HEK293 (cell line): Measurements from ENCODE around the gene SPTLC3.

ENCODE experiments used
- CTCF ChIA-PET: fragments of 350-600 bp; formaldehyde crosslinking; extraction: SDS; loops from one replicate; lab custom pipeline; 2021; ENCODE audit warnings: antibody characterized with exemption; lab: Yijun Ruan, JAX
- POLR2A ChIA-PET: fragments of 300-600 bp; formaldehyde crosslinking; extraction: SDS; loops from one replicate; lab custom pipeline; 2020; ENCODE audit warnings: antibody characterized with exemption, inconsistent platforms; lab: Yijun Ruan, JAX
- H3K27ac ChIP-seq: fragments of 200-500 bp; sonication (Bioruptor generic); 2 replicates; pipeline ENCODE4 v1.5.1; 2014; ENCODE audit warnings: low read depth, low read length, control low read depth, inconsistent platforms; ENCODE audit errors: extremely low read depth
- H3K36me3 ChIP-seq, 2 experiments: fragments of 200-500 bp in 1 of 2; sonication (Bioruptor generic) in 1 of 2; 1 replicate in 1 of 2; 2 replicates in 1 of 2; pipeline ENCODE4 v1.5.1; 2014 to 2017; ENCODE audit warnings: inconsistent platforms in 2 of 2, low read length in 2 of 2; ENCODE audit not compliant: control insufficient read depth in 2 of 2, insufficient read depth in 1 of 2
- H3K4me1 ChIP-seq: fragments of 200-500 bp; sonication (Bioruptor generic); 2 replicates; pipeline ENCODE4 v1.5.1; 2014; ENCODE audit warnings: mild to moderate bottlenecking, low read length, inconsistent platforms; ENCODE audit not compliant: control insufficient read depth, insufficient read depth
- H3K4me3 ChIP-seq: 2 replicates; pipeline ENCODE4 v1.5.1; 2011; ENCODE audit warnings: low read depth, mild to moderate bottlenecking, control low read depth, low read length, moderate library complexity
- H3K9me3 ChIP-seq: fragments of 200-500 bp; sonication (Bioruptor generic); 2 replicates; pipeline ENCODE4 v1.5.1; 2014; ENCODE audit warnings: low read depth, low read length, inconsistent platforms; ENCODE audit not compliant: control insufficient read depth, insufficient read depth
- GLIS1 ChIP-seq: fragments of 450-650 bp; formaldehyde crosslinking; IDR thresholded peaks from 2 replicates; pipeline ENCODE4 v1.5.1; 2016; ENCODE audit warnings: missing biosample characterization, missing genetic modification characterization
- HOXA7 ChIP-seq: sonication (generic); formaldehyde crosslinking; IDR thresholded peaks from 2 replicates; pipeline ENCODE4 v1.8.1; 2022; ENCODE audit warnings: missing genetic modification reagents, borderline replicate concordance
- KLF9 ChIP-seq: fragments of 450-650 bp; formaldehyde crosslinking; IDR thresholded peaks from 2 replicates; pipeline ENCODE4 v1.5.1; 2016; ENCODE audit warnings: missing biosample characterization, missing genetic modification characterization, low read depth
- MEIS1 ChIP-seq: sonication (generic); formaldehyde crosslinking; IDR thresholded peaks from 2 replicates; pipeline ENCODE4 v1.8.1; 2022; ENCODE audit warnings: missing genetic modification reagents, mild to moderate bottlenecking, borderline replicate concordance
- ZBTB10 ChIP-seq: fragments of 450-650 bp; formaldehyde crosslinking; IDR thresholded peaks from 2 replicates; pipeline ENCODE4 v1.5.1; 2016; ENCODE audit warnings: missing biosample characterization, missing genetic modification characterization
- ZNF184 ChIP-seq: fragments of 450-650 bp; IDR thresholded peaks from 2 replicates; pipeline ENCODE4 v1.5.1; 2018; ENCODE audit warnings: missing biosample characterization, mild to moderate bottlenecking, missing genetic modification characterization
- ZNF24 ChIP-seq: fragments of 450-650 bp; formaldehyde crosslinking; IDR thresholded peaks from 2 replicates; pipeline ENCODE4 v1.5.1; 2016; ENCODE audit warnings: missing biosample characterization, missing genetic modification characterization
- ZNF26 ChIP-seq: fragments of 450-650 bp; formaldehyde crosslinking; IDR thresholded peaks from 2 replicates; pipeline ENCODE4 v1.5.1; 2016; ENCODE audit warnings: missing biosample characterization, missing genetic modification characterization
- ZNF324 ChIP-seq: fragments of 450-650 bp; formaldehyde crosslinking; IDR thresholded peaks from 2 replicates; pipeline ENCODE4 v1.5.1; 2016; ENCODE audit warnings: missing biosample characterization, missing genetic modification characterization
- ZNF391 ChIP-seq: fragments of 450-650 bp; formaldehyde crosslinking; IDR thresholded peaks from 2 replicates; pipeline ENCODE4 v1.5.1; 2016; ENCODE audit warnings: low read depth, missing biosample characterization, missing genetic modification characterization, borderline replicate concordance
- ZNF560 ChIP-seq: fragments of 450-650 bp; formaldehyde crosslinking; IDR thresholded peaks from 2 replicates; pipeline ENCODE4 v1.5.1; 2017; ENCODE audit warnings: missing biosample characterization, missing genetic modification characterization, borderline replicate concordance
- ZNF571 ChIP-seq: fragments of 450-650 bp; formaldehyde crosslinking; IDR thresholded peaks from 2 replicates; pipeline ENCODE4 v1.5.0; 2017; ENCODE audit warnings: missing biosample characterization, missing genetic modification characterization
- ZNF600 ChIP-seq: fragments of 450-650 bp; formaldehyde crosslinking; IDR thresholded peaks from 2 replicates; pipeline ENCODE4 v1.5.1; 2016; ENCODE audit warnings: missing biosample characterization, missing genetic modification characterization
- ZNF654 ChIP-seq: fragments of 450-650 bp; formaldehyde crosslinking; IDR thresholded peaks from 2 replicates; pipeline ENCODE4 v1.5.1; 2016; ENCODE audit warnings: low read depth, missing biosample characterization, missing genetic modification characterization
- ZNF658 ChIP-seq: fragments of 450-650 bp; formaldehyde crosslinking; IDR thresholded peaks from 2 replicates; pipeline ENCODE4; 2016; ENCODE audit warnings: missing biosample characterization, missing genetic modification characterization
- ZNF777 ChIP-seq: fragments of 450-650 bp; formaldehyde crosslinking; IDR thresholded peaks from 2 replicates; pipeline ENCODE4 v1.5.1; 2017; ENCODE audit warnings: missing biosample characterization, missing genetic modification characterization, borderline replicate concordance
- TF ChIP-seq, protein P1 (sequence below): fragments of 450-650 bp; formaldehyde crosslinking; IDR thresholded peaks from 2 replicates; pipeline ENCODE4; 2016; ENCODE audit warnings: missing biosample characterization, missing genetic modification characterization
- TF ChIP-seq, protein P2 (sequence below): fragments of 450-650 bp; formaldehyde crosslinking; IDR thresholded peaks from 2 replicates; pipeline ENCODE4 v1.5.1; 2016; ENCODE audit warnings: missing biosample characterization, missing genetic modification characterization
- TF ChIP-seq, protein P3 (sequence below): fragments of 450-650 bp; formaldehyde crosslinking; IDR thresholded peaks from 2 replicates; pipeline ENCODE4 v1.5.1; 2016; ENCODE audit warnings: missing biosample characterization, missing genetic modification characterization

SPTLC3 gene

DNA sequence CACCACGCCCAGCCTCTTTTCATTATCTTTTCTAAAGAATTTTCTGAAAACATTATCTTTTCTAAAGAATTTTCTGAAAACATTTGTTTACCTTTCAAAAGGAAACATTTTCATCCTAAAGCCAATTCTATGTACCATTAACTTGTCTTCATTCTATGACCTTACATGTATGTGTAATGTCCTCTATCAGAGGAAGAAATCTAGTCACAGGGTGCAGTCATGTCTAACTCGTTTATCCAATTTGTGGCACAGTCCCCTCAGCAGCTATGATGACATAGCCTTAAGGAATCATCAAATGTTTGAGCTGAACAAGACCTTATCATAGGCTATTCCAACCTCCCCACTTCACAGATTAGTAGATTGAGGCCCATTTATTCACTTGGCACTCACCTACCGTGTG lies 21.5 kb upstream of the SPTLC3 start (continued):
- no peak for TF ChIP-seq ZNF560 (tag by site-specific recombination)
- no peak for TF ChIP-seq ZNF600 (tag by site-specific recombination)
- TF ChIP-seq KLF9 (tag by site-specific recombination), result no peak
- no peak for TF ChIP-seq MEIS1

DNA sequence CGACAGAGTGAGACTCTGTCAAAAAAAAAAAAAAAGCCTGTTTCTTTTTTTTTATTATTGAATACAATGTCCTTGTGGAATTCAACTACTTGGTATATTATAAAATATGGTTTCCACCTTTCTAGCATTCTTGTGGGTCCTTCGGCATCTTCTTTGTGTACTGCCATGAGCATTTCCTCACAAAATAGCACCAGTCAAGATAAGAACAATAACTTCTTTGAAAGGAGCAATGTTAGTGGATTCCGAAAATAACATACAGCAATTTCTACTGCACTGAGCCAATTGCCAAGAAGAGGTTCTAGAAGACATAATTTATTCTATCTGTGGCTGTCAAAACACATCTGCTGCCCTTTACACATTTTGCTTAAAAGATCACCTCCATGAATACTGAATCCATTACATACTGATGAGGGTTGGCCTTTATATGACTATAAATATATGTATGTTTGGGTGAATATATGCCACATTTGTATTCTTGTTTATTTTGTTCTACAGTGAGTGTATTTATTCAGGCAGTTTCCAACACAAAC lies 19.1 kb upstream of the SPTLC3 start:
- H3K4me3 ChIP-seq, result no peak overlapping the region
- H3K9me3 ChIP-seq, result no peaks in the 10 kb centered on the region
- H3K4me1 ChIP-seq, result no peaks in the 10 kb centered on the region
- no peak overlapping the region for H3K27ac ChIP-seq
- no peaks in the 10 kb centered on the region for H3K36me3 ChIP-seq
- POLR2A ChIA-PET, result no interaction called here
- TF ChIP-seq, protein P1, sequence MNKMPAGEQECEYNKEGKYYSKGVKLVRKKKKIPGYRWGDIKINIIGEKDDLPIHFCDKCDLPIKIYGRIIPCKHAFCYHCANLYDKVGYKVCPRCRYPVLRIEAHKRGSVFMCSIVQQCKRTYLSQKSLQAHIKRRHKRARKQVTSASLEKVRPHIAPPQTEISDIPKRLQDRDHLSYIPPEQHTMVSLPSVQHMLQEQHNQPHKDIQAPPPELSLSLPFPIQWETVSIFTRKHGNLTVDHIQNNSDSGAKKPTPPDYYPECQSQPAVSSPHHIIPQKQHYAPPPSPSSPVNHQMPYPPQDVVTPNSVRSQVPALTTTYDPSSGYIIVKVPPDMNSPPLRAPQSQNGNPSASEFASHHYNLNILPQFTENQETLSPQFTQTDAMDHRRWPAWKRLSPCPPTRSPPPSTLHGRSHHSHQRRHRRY (tag by site-specific recombination), result no peak
- no peak for TF ChIP-seq HOXA7
- TF ChIP-seq, protein P2, sequence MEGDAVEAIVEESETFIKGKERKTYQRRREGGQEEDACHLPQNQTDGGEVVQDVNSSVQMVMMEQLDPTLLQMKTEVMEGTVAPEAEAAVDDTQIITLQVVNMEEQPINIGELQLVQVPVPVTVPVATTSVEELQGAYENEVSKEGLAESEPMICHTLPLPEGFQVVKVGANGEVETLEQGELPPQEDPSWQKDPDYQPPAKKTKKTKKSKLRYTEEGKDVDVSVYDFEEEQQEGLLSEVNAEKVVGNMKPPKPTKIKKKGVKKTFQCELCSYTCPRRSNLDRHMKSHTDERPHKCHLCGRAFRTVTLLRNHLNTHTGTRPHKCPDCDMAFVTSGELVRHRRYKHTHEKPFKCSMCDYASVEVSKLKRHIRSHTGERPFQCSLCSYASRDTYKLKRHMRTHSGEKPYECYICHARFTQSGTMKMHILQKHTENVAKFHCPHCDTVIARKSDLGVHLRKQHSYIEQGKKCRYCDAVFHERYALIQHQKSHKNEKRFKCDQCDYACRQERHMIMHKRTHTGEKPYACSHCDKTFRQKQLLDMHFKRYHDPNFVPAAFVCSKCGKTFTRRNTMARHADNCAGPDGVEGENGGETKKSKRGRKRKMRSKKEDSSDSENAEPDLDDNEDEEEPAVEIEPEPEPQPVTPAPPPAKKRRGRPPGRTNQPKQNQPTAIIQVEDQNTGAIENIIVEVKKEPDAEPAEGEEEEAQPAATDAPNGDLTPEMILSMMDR (tag by site-specific recombination), result no peak
- CTCF ChIA-PET, result interaction anchor here (0.7 kb wide), 1 partner anchor 540 kb away, joined by 3 read pairs; no protein-coding TSS in a partner anchor

DNA sequence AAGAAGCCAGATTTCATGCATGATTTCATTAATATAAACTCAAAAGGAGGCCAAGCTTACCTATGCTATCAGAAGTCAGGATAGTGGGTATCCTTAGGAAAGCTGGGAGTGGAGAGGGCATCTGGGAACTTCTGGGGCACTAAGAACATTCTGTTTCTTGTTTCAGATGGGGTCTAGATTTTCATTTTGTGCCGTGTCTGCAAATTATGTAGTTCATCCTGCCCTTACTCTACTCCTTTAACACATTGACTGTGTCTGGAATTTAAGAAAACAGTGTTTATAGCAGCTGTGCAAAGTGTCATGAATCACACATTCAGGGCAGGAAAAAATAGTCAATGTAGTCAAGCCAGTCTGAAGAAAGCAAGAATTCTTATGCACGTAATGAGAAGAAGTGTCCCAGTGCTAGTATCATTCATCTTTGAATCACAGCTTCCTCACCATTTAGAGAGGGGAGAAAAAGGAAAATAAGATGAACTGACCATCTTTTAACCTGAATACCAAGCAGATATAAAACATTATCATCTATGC lies 11.6 kb upstream of the SPTLC3 start:
- no peak overlapping the region for H3K4me3 ChIP-seq

More for the DNA sequence above, 11.6 kb upstream of the SPTLC3 start:
- H3K27ac ChIP-seq, result no peak overlapping the region
- POLR2A ChIA-PET, result no interaction called here
- TF ChIP-seq ZNF184 (tag by site-specific recombination) (no peak), ZNF324 (tag by site-specific recombination) (no peak), ZBTB10 (tag by site-specific recombination) (no peak), ZNF654 (tag by site-specific recombination) (no peak), ZNF391 (tag by site-specific recombination) (no peak), GLIS1 (tag by site-specific recombination) (no peak), ZNF571 (tag by site-specific recombination) (no peak), ZNF26 (tag by site-specific recombination) (no peak), ZNF777 (no peak), ZNF24 (tag by site-specific recombination) (no peak), ZNF658 (tag by site-specific recombination) (no peak)
- TF ChIP-seq, protein P3, sequence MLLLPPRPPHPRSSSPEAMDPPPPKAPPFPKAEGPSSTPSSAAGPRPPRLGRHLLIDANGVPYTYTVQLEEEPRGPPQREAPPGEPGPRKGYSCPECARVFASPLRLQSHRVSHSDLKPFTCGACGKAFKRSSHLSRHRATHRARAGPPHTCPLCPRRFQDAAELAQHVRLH, result no peak
- TF ChIP-seq, all 188 proteins: peak for 0
- Histone ChIP-seq H3K9me3 (no peaks in the 10 kb centered on the region), H3K4me1 (no peaks in the 10 kb centered on the region), H3K36me3 (no peaks in the 10 kb centered on the region)
- CTCF ChIA-PET, result interaction anchor here (0.6 kb wide), 1 partner anchor 28 kb away, joined by 3 read pairs; no protein-coding TSS in a partner anchor
